GM18517 (cell line): ENCODE data around the gene CTAGE9.

Source experiments
- ATAC-seq: cut with Tn5 transposase; IDR thresholded peaks from one replicate; pipeline ENCODE4 v1.9.1; 2021; ENCODE audit warnings: mild to moderate bottlenecking, moderate library complexity; ENCODE audit not compliant: unreplicated experiment

CTAGE9 gene

GRCh38 chr6:131678442-131678841 is 32.4 kb downstream of the CTAGE9 start:
- ATAC-seq: no peak

- no peak for ATAC-seq
Observed at GRCh38 chr6:131673184-131673583, 37.6 kb downstream of the CTAGE9 start.

GRCh38 chr6:131669891-131670290 is 40.9 kb downstream of the CTAGE9 start:
- no peak for ATAC-seq

GRCh38 chr6:131663578-131664165 is 47.1 kb downstream of the CTAGE9 start:
- no peak for ATAC-seq

GRCh38 chr6:131660195-131660594 is 50.6 kb downstream of the CTAGE9 start:
- ATAC-seq: no peak
